ENCODE results near the gene FHL2. TPM values are rescaled to one million over a fixed set of nuclear protein-coding genes. Genes with fewer than 3 reads are reported as not detected.
A peak's percentile ranks its signal among the peaks of the same experiment; 100 is the strongest.

The FHL2 gene
- total RNA-seq, 1 experiment from 2014 or later: 21.1 TPM

GRCh38 chr2:105335469-105335868, 63.4 kb downstream of the FHL2 start:
- Mint-ChIP-seq H3K27me3 (ENCODE audit: low read depth) (no peaks in the 10 kb centered on the region), H3K27ac (no peak overlapping the region), H3K36me3 (peaks cover 8% of the 10 kb centered on the region; the same call in 1 of the 2 replicates), H3K4me1 (peaks cover 15% of the 10 kb centered on the region), H3K4me3 (peak overlapping the region; percentile 100; the same call in 1 of the 2 replicates), H3K9me3 (no peaks in the 10 kb centered on the region)
- ChIA-PET CTCF (interaction anchor here (0.9 to 1.1 kb wide), 2 partner anchors 9 to 97 kb away, joined by 3 to 4 read pairs; no protein-coding TSS in a partner anchor), POLR2A (no interaction called here)
- TF ChIP-seq CDX4 (CRISPR knock-in tag; IDR thresholded peaks at IDR 0.05; ENCODE audit: borderline replicate concordance): no peak
- no peak for TF ChIP-seq NR1H2 (CRISPR knock-in tag; IDR thresholded peaks at IDR 0.05)
- no peak for TF ChIP-seq ZNF121 (CRISPR knock-in tag; IDR thresholded peaks at IDR 0.05)
- no peak for TF ChIP-seq ATF2 (CRISPR knock-in tag; IDR thresholded peaks at IDR 0.05; ENCODE audit: borderline replicate concordance, low read depth)
- TF ChIP-seq OVOL2 (CRISPR knock-in tag; IDR thresholded peaks at IDR 0.05; ENCODE audit: borderline replicate concordance): no peak
- TF ChIP-seq MXD4 (CRISPR knock-in tag; IDR thresholded peaks at IDR 0.05; ENCODE audit: borderline replicate concordance): no peak
- no peak for TF ChIP-seq ZNF671 (CRISPR knock-in tag; IDR thresholded peaks at IDR 0.05)
- no peak for TF ChIP-seq ATF1 (CRISPR knock-in tag; IDR thresholded peaks at IDR 0.05)
- DNase-seq (ENCODE audit: low spot score) (no peak), ATAC-seq (no peak)

GRCh38 chr2:105334211-105334610, 64.6 kb downstream of the FHL2 start:
- Mint-ChIP-seq H3K36me3 (0 out of 2 replicates have a peak, but pooled peaks cover 3% of the 10 kb centered on the region), H3K4me1 (peaks cover 19% of the 10 kb centered on the region), H3K27ac (no peak overlapping the region), H3K9me3 (no peaks in the 10 kb centered on the region), H3K4me3 (no peak overlapping the region), H3K27me3 (ENCODE audit: low read depth) (no peaks in the 10 kb centered on the region)
- POLR2A ChIA-PET: no interaction called here
- ATAC-seq (no peak), DNase-seq (ENCODE audit: low spot score) (no peak)
- no peak for TF ChIP-seq FOXP4 (CRISPR knock-in tag; IDR thresholded peaks at IDR 0.05)
- TF ChIP-seq ZNF671 (CRISPR knock-in tag; IDR thresholded peaks at IDR 0.05): no peak
- no peak for TF ChIP-seq MLX (CRISPR knock-in tag; IDR thresholded peaks at IDR 0.05)
- TF ChIP-seq SOX15 (CRISPR knock-in tag; IDR thresholded peaks at IDR 0.05): no peak
- TF ChIP-seq MYBL2 (CRISPR knock-in tag; IDR thresholded peaks at IDR 0.05): no peak
- TF ChIP-seq NFE2L1 (CRISPR knock-in tag; IDR thresholded peaks at IDR 0.05): no peak
- TF ChIP-seq ZNF425 (CRISPR knock-in tag; conservative IDR thresholded peaks at IDR 0.05): no peak
- no peak for TF ChIP-seq E2F4 (CRISPR knock-in tag; IDR thresholded peaks at IDR 0.05; ENCODE audit: borderline replicate concordance, low read depth)
- CTCF ChIA-PET: no interaction called here

Measured in WTC11 (cell line).